ENCODE measurements around the gene BAHD1.

The BAHD1 gene

DNA sequence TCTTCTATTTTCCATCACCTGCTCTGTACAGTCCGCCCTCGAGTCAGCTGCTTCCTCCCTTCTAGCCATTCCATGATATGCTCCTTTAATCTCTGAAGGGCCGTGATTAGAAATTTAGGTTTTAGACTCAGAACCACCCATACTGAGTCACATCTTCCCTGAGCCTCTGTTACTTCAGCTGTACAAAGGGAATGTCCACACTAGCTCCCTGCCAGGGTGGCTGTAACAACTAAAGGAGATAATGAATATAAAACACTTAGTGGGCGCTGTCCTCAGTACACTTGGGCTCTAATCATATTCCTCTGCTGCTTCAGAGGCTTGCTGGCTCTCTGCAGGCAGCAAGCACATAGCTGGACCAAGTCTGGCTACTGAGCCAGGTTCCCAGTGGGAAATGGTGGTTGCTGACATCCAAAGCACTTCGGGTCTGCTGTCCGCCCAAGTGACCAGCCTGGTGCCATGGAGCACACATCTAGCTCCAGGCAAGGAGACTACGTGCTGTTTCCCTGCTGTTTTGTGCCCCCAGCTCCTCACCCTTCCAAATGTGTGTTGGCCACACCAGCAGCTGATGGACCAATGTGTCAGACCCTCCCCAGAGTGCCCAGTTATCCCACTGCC lies 29.1 kb downstream of the BAHD1 start:
- DNase-seq: no peak

DNA sequence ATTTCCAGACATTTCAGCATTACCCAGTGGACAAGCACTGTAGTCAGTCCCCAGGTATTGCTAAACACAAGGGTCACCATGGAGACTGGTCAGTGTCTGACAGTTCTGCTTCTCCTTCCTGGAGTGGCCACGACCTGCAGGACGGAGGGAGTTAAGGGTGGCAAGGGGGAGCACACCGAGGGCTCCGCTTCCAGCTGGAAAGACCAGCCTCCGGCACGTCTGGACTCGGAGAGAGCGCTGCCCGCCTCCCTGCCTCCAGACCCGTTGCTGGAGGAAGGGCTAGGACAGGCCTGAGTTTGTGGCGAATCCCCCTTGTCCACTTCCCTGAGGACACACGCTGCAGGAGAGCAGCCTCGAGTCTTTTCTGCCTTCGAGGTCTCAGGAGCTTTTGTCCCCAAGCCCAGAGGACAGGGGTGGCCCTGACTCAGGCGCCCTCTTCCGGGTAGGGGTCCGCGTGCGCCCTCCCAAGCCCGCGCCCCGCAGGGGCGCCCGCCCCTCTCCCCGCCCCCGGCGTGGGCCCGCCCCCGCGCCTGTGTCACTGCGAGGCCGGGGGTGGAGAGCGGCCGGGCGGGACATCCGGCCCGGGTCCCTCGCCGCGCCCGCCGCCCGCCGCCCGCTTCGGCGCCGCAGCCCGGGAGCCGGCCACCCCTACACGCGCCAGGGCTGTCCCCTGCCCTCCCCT lies 29.8 kb downstream of the BAHD1 start, which contains the start of gene CHST14:
CHST14 (plus strand) TSS at position 562 of the 682 bp plus-strand sequence. CDS start 230 bp downstream, outside the sequence.
- peak; percentile 38 for DNase-seq

DNA sequence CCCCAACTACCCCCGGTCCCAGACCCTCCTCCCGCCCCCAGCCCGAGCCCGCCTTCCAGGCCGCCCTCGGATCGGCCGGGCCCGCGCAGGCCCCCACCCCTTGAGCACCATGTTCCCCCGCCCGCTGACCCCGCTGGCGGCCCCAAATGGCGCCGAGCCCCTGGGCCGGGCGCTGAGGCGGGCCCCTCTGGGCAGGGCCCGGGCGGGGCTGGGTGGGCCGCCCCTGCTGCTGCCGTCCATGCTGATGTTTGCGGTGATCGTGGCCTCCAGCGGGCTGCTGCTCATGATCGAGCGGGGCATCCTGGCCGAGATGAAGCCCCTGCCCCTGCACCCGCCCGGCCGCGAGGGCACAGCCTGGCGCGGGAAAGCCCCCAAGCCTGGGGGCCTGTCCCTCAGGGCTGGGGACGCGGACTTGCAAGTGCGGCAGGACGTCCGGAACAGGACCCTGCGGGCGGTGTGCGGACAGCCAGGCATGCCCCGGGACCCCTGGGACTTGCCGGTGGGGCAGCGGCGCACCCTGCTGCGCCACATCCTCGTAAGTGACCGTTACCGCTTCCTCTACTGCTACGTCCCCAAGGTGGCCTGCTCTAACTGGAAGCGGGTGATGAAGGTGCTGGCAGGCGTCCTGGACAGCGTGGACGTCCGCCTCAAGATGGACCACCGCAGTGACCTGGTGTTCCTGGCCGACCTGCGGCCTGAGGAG lies 30.5 kb downstream of the BAHD1 start:
- no peak for DNase-seq

DNA sequence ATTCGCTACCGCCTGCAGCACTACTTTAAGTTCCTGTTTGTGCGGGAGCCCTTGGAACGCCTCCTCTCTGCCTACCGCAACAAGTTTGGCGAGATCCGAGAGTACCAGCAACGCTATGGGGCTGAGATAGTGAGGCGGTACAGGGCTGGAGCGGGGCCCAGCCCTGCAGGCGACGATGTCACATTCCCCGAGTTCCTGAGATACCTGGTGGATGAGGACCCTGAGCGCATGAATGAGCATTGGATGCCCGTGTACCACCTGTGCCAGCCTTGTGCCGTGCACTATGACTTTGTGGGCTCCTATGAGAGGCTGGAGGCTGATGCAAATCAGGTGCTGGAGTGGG lies 31.0 kb downstream of the BAHD1 start:
- DNase-seq: peak; percentile 14

DNA sequence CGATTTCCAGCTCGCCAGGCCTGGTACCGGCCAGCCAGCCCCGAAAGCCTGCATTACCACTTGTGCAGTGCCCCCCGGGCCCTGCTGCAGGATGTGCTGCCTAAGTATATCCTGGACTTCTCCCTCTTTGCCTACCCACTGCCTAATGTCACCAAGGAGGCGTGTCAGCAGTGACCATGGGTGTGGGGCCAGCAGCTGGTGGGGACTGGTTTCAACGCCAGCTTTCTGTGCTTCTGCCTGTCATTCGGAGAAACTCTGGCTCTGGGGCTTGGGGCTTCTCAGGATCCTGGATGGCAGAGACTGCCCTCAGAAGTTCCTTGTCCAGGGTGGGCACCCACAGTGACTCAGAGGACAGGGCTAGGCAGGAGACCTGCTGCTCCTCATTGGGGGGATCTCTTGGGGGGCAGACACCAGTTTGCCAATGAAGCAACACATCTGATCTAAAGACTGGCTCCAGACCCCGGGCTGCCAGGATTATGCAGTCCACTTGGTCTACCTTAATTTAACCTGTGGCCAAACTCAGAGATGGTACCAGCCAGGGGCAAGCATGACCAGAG lies 31.5 kb downstream of the BAHD1 start:
- no peak for DNase-seq

DNA sequence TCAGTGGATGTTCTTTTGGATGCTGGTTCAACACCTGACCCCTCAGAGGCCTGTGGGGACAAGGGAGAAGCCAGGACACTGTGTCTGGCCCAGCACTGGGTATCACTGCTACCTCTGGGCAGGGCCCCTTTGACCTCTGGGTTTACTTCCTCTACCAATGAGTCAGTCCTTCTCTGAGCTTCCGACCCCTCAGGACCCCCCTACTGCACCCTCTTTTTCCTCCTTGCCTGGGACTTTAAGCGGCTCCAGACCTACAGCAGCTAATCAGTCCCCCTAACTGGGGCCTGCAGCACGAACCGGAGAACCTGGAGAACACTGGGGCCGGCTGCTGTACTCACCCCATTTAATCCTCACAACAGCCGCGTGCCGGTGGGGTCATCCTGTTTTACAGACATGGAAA lies 33.8 kb downstream of the BAHD1 start:
- DNase-seq: no peak

DNA sequence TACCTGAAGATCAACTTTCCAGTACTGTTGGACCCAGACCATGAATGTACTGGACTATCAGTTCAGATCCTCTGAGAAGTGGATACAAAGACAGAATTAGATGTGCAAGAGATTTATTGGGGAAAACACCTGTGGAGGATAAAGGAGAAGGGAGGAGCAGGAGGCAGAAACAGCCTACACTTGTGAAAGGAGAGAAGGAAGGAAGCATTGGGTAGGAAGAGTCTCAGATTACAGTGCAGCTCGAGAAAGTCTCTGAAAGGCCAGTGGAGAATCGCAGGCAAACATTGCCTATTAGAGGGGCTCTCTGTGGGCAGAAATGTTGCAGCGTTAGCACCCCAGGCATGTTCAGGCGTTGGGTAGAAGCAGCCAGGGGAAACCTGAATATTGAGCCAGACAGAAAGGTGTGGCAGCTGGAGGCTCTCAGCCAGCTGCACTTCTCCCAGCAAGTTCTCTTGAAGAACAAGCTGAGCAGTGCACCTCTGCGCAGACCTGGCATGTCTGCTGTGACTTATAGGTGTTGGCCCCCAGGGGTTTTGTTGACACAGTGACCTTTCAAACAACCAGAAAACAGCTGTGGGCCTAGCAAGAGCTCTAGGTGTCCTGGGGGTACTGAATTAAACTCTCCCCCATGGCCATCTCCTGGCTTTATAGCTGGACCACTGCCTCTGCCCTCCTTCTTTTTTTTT lies 37.0 kb downstream of the BAHD1 start:
- DNase-seq: no peak

DNA sequence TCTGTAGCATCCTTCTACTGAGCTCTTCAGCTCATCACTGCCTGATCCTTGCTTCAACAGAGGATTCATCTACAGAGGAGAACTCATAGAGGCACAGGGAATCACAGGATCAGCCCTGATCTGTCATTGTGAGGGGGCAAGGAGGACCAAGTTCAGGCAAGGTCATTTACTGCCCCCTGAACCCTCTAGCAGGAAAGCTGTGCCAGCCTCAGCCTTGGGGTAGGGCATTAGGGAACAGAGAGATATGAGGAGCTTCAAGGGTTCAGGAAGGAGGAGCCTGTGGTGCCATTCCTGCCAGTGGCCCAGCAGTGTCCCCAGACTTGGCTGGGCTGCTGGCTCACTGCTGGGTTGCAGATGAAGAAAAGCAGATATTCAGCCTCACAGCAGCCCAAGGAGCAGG lies 38.3 kb downstream of the BAHD1 start:
- DNase-seq: no peak

DNA sequence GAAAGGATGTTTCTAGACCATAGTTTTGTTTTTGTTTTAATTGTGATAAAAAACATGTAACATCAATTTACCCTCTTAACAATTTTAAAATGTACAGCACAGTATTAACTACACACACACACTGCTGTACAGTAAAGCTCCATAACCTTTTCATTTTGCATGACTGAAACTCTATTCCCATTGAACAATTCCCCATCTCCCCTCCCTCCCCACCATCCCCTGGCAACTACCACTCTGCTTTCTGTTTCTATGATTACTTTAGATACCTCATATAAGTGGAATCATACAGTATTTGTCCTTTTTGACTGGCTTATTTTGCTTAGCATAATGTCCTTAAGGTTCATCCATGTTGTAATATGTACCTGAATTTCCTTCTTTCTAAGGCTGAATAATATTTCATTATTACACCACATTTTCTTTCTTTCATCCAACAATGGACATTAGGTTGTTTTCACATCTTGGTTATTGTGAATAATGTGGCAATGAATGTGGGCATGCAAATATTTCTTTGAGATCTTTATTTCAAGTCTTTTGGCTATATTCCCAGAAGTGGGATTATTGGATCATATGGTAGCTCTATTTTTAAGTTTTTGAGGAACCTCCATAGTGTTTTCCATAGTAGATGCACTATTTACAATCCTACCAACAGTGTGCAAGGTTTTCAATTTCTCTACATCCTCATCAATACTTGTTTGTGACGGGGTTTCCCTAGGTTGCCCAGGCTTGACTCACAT lies 40.8 kb downstream of the BAHD1 start:
- DNase-seq: no peak

DNA sequence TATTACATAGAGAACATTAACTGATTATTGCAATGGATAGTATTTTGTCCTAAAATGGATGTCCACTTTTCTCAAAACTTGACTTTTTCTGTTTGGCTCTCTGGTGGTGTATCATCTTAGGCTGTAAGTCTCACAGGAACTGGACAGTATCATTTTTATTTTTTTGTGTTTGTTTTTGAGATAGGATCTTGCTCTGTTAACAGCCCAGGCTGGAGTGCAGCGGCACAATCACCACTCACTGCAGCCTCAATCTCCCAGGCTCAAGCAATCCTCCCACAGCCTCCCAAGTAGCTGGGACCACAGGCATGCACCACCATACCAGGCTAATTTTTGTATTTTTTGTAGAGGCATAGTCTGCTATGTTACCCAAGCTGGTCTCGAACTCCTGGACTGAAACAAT lies 43.2 kb downstream of the BAHD1 start:
- DNase-seq: no peak

DNA sequence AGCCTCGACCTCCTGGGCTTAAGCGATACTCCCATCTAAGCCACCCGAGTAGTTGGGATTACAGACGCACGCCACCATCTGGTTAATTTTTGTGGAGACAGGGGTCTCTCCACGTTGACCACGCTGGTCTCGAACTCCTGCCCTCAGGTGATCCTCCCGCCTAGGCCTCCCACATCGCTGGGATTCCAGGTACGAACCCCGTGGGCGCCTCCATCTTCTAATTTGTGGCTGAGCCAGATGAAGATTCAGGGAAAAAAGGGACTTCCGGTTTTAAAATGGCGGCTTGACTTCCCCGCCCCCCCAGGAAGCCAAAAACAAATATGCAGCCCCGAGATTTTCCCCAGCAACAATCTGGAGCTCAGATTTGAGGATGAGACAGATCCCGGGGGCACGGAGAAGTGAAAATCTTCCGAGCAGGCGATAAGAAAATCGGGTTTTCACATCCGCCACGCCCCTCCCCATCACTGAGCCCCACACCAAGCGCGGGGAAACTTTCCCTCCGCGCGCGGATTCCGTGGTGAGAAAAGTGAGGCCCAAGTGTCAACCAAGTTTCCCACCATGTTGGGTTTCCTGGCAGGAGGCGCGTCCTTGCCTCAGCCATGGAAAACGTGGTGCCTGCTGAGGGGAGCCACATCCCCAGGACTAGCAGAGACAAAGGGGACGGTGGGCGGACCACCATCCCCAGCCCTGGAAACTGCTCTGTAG lies 45.5 kb downstream of the BAHD1 start:
- DNase-seq: no peak

DNA sequence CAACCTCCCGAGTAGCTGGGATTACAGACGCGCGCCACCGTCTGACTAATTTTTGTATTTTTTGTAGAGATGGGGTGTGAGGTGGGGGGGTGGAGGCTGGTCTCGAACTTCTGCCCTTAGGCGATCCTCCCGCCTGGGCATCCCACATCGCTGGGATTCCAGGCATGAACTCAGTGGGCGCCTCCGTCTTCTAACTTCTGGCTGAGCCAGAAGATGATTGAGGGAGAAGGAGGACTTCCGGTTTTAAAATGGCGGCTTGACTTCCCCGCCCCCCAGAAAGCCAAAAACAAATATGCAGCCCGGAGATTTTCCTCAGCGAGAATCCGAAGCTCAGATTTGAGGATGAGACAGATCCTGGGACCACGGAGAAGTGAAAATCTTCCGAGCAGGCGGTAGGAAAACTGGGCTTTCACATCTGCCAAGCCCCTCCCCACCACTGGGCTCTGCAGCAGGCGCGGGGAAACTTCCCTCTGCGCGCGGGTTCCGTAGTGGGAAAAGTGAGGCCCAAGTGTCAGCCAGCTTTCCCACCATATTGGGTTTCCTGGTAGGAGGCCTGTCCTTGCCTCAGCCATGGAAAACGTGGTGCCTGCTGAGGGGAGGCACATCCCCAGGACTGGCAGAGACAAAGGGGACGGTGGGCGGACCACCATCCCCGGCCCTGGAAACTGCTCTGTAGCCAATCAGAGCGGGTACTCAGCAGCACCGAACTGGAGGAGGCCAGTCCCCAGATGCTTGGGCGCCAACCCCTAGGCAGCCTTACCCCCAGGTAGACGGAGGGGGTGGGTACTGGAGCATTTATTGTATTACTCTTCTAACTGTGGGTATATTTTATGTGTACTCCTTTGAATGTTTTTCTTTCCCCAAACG lies 47.3 kb downstream of the BAHD1 start:
- DNase-seq: no peak

DNA sequence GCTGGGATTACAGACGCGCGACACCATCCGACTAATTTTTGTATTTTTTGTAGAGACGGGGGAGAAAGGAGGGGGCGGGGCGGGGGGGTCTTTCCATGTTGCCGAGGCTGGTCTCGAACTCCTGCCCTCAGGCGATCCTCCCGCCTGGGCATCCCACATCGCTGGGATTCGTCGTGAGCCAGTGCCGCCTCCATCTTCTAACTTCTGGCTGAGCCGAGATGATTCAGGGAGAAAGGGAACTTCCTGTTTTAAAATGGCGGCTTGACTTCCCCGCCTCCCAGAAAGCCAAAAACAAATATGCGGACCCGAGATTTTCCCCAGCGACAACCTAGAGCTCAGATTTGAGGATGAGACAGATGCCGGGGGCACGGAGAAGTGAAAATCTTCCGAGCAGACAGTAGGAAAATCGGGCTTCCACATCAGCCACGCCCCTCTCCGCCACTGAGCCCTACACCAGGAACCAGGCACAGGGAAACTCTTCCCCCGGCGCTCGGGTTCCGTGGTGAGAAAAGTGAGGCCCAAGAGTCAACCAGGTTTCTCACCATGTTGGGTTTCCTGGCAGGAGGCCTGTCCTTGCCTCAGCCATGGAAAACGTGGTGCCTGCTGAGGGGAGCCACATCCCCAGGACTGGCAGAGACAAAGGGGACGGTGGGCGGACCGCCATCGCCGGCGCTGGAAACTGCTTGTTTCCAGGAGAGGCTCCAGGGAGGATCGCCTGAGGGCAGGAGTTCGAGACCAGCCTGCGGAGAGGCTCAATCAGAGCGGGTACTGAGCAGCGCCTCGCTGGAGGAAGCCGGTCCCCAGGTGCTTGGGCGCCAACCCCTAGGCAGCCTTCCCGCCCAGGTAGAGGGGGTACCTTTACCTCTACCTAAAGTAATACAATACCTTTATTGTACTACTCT lies 48.8 kb downstream of the BAHD1 start:
- DNase-seq: no peak

DNA sequence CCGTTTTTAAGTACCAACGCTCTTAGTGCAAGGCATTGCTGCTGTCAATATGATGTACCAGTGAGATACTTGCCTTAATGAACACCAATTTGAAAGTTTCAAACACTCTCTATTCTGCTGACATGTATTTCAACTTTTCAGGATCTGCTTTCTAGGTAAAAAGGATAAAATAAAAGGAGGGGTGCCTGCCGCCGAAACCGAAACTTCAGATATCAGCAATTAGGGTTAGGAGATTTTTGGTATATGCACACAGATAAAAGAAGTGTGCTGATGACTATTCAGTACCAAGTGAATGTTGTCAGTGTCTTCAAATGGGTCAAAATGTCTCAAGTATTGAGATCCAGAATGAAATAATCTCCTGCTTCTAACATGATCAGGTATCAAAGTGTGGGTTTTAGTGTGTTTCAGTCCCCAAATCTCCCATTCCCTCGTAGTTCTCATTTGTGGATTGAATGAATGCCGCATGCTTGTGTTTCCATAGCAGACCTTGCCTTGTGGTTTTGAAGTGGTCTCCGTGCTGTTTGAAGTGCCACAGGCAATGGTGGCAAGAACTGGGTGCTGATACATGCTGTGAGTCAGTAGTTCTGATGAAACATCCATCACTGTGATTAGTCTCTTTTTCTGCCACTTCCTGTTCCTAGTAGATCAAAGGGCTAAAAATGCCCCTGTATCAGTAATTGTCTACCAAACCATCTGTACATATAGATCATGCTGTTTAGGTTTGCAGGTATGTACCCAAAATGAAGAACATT lies 52.5 kb downstream of the BAHD1 start:
- DNase-seq: no peak

DNA sequence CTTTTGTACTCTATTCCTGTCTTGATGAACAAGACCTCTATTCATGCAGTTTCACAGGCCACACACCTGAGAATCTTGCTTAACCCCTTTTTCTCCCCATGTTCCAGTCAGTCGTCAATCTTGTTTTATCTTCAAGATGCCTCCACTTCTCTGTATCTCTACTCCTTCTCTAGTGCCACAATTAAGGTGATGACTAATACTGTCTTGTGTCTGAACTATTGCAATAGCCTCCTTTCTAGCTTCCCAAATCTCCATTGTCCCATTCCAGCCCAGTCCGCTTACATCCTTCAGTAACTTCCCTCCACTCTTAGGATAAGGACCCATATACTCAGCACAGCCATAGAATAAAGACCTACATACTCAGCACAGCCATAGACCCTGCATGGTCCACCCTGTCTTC lies 54.8 kb downstream of the BAHD1 start:
- DNase-seq: no peak

DNA sequence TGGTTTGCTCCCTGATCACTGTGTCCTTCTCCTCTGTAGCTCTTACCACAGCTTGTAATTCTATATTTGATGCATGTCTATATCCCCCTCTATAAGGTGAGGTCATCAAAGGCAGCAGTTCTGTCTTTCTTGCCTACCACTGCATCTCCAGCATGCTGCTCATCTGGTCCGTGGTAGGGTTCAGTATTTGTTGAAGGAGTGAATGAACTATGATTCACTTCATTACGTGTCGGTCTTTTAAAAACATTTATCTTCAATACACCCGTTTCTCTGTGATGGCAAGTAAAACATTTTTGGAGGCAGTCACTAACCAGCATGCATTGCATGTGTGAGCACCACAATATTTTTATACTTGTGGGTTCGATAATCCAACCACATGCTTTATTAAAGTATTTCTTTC lies 57.7 kb downstream of the BAHD1 start:
- DNase-seq: no peak

DNA sequence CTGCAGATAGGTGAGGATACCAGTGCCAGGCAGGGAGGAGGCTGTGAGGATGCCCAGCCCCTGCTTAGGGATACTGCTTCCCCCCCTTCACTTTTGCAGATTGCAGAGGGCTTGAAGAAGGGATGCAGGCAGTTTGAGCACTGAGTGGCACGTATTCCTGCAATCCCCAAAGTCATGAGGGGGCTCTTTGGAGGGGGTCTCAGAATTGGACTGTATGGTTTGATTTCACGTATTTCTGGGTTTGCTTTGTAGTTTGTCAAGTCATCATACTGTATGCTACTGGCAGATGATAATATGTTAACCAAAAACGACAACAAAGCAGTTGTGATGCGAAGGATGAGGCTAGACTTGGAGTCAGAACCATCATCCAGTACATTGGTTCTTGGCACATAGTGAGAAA lies 58.1 kb downstream of the BAHD1 start:
- no peak for DNase-seq

DNA sequence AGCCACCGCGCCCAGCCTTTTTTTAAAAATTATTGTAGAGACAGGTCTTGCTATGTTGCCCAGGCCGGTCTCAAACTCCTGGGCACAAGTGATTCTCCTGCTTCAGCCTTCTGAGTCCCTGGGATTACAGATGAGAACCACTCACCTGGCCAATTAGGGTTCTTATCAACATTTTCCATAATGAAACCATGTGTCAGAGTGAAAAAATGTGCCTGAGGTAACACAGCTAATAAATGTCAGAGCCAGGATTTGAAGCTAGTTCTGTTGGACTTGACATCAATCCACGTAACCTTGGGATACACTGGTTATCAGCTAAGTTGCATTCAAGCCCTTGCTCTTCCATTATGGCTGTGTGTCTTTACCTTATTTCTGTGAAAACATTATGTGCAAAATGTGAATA lies 59.2 kb downstream of the BAHD1 start:
- no peak for DNase-seq
